ENCODE data around the gene MAGI2. TPM values are rescaled to one million over a fixed set of nuclear protein-coding genes. Genes with fewer than 3 reads are reported as not detected.

The MAGI2 gene
- total and polyA plus RNA-seq, 2 experiments from 2014 or later = 10.4 to 26.4 TPM

DNA sequence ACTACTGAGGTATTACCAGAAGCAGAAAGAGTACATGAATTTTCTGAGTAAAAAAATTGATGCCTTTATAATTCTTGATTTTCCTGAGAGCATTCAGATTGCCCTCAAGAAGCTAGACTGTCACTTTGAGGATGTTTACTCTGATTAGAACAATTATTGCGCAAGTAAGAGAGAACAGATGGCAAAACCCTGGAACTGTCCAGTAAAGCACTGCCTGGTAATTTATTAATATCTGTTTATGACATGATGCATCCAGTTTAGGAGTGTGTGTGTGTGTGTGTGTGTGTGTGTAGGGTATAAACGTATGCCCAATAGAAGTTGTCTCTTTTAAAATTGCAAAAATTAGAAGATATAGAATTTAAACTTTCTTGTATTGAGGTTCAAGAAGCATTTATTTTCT, 1275.1 kb downstream of the MAGI2 start:
- Histone ChIP-seq H3K9me2 (ENCODE audit: insufficient read depth) (no peaks in the 10 kb centered on the region; the same call in none of the 2 replicates), H3K4me1 (ENCODE audit: insufficient read depth) (peaks cover 3% of the 10 kb centered on the region; the same call in 1 of the 2 replicates), H4K20me1 (replicated peaks; ENCODE audit: insufficient read depth) (no peaks in the 10 kb centered on the region), H2AFZ (no peak overlapping the region), H3K36me3 (ENCODE audit: insufficient read depth) (no peaks in the 10 kb centered on the region), H3K4me3 (no peak overlapping the region), H3K79me2 (replicated peaks; ENCODE audit: insufficient read depth) (no peaks in the 10 kb centered on the region), H3K27ac (ENCODE audit: low read depth) (no peak overlapping the region), H3F3A (replicated peaks; ENCODE audit: low read depth) (no peaks in the 10 kb centered on the region), H3K4me2 (no peak overlapping the region), H3K27me3 (ENCODE audit: insufficient read depth) (no peaks in the 10 kb centered on the region)
- no peak overlapping the region for H3K4me3 Mint-ChIP-seq
- ATAC-seq (no peak), DNase-seq (ENCODE audit: low spot score) (no peak)
- H3K4me1 Mint-ChIP-seq = peaks cover 24% of the 10 kb centered on the region
- peaks cover 2% of the 10 kb centered on the region for H3K27me3 Mint-ChIP-seq (ENCODE audit: insufficient read depth, low read depth, poor library complexity)
- TF ChIP-seq EZH2 (IDR thresholded peaks at IDR 0.05; ENCODE audit: low read depth, unreplicated experiment) = no peak
- TF ChIP-seq, protein P1, sequence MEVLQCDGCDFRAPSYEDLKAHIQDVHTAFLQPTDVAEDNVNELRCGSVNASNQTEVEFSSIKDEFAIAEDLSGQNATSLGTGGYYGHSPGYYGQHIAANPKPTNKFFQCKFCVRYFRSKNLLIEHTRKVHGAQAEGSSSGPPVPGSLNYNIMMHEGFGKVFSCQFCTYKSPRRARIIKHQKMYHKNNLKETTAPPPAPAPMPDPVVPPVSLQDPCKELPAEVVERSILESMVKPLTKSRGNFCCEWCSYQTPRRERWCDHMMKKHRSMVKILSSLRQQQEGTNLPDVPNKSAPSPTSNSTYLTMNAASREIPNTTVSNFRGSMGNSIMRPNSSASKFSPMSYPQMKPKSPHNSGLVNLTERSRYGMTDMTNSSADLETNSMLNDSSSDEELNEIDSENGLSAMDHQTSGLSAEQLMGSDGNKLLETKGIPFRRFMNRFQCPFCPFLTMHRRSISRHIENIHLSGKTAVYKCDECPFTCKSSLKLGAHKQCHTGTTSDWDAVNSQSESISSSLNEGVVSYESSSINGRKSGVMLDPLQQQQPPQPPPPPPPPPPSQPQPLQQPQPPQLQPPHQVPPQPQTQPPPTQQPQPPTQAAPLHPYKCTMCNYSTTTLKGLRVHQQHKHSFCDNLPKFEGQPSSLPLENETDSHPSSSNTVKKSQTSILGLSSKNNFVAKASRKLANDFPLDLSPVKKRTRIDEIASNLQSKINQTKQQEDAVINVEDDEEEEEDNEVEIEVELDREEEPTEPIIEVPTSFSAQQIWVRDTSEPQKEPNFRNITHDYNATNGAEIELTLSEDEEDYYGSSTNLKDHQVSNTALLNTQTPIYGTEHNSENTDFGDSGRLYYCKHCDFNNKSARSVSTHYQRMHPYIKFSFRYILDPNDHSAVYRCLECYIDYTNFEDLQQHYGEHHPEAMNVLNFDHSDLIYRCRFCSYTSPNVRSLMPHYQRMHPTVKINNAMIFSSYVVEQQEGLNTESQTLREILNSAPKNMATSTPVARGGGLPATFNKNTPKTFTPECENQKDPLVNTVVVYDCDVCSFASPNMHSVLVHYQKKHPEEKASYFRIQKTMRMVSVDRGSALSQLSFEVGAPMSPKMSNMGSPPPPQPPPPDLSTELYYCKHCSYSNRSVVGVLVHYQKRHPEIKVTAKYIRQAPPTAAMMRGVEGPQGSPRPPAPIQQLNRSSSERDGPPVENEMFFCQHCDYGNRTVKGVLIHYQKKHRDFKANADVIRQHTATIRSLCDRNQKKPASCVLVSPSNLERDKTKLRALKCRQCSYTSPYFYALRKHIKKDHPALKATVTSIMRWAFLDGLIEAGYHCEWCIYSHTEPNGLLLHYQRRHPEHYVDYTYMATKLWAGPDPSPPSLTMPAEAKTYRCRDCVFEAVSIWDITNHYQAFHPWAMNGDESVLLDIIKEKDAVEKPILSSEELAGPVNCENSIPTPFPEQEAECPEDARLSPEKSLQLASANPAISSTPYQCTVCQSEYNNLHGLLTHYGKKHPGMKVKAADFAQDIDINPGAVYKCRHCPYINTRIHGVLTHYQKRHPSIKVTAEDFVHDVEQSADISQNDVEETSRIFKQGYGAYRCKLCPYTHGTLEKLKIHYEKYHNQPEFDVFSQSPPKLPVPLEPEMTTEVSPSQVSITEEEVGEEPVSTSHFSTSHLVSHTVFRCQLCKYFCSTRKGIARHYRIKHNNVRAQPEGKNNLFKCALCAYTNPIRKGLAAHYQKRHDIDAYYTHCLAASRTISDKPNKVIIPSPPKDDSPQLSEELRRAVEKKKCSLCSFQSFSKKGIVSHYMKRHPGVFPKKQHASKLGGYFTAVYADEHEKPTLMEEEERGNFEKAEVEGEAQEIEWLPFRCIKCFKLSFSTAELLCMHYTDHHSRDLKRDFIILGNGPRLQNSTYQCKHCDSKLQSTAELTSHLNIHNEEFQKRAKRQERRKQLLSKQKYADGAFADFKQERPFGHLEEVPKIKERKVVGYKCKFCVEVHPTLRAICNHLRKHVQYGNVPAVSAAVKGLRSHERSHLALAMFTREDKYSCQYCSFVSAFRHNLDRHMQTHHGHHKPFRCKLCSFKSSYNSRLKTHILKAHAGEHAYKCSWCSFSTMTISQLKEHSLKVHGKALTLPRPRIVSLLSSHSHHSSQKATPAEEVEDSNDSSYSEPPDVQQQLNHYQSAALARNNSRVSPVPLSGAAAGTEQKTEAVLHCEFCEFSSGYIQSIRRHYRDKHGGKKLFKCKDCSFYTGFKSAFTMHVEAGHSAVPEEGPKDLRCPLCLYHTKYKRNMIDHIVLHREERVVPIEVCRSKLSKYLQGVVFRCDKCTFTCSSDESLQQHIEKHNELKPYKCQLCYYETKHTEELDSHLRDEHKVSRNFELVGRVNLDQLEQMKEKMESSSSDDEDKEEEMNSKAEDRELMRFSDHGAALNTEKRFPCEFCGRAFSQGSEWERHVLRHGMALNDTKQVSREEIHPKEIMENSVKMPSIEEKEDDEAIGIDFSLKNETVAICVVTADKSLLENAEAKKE (CRISPR knock-in tag; IDR thresholded peaks at IDR 0.05) = no peak
- TF ChIP-seq ZNF331 (CRISPR knock-in tag; IDR thresholded peaks at IDR 0.05; ENCODE audit: low read depth) = no peak
- no peak for TF ChIP-seq ZNF114 (CRISPR knock-in tag; IDR thresholded peaks at IDR 0.05)
- TF ChIP-seq, protein P2, sequence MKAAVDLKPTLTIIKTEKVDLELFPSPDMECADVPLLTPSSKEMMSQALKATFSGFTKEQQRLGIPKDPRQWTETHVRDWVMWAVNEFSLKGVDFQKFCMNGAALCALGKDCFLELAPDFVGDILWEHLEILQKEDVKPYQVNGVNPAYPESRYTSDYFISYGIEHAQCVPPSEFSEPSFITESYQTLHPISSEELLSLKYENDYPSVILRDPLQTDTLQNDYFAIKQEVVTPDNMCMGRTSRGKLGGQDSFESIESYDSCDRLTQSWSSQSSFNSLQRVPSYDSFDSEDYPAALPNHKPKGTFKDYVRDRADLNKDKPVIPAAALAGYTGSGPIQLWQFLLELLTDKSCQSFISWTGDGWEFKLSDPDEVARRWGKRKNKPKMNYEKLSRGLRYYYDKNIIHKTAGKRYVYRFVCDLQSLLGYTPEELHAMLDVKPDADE (IDR thresholded peaks at IDR 0.05) = no peak
- TF ChIP-seq EZH2phosphoT487 (IDR thresholded peaks at IDR 0.05; ENCODE audit: unreplicated experiment) = no peak
- TF ChIP-seq POLR2AphosphoS5 (IDR thresholded peaks at IDR 0.05; ENCODE audit: low read depth) = no peak
- TF ChIP-seq NANOG (IDR thresholded peaks at IDR 0.05; ENCODE audit: borderline replicate concordance) = no peak
- TF ChIP-seq JUNB (IDR thresholded peaks at IDR 0.05; ENCODE audit: unreplicated experiment) = no peak
- TF ChIP-seq, protein P3, sequence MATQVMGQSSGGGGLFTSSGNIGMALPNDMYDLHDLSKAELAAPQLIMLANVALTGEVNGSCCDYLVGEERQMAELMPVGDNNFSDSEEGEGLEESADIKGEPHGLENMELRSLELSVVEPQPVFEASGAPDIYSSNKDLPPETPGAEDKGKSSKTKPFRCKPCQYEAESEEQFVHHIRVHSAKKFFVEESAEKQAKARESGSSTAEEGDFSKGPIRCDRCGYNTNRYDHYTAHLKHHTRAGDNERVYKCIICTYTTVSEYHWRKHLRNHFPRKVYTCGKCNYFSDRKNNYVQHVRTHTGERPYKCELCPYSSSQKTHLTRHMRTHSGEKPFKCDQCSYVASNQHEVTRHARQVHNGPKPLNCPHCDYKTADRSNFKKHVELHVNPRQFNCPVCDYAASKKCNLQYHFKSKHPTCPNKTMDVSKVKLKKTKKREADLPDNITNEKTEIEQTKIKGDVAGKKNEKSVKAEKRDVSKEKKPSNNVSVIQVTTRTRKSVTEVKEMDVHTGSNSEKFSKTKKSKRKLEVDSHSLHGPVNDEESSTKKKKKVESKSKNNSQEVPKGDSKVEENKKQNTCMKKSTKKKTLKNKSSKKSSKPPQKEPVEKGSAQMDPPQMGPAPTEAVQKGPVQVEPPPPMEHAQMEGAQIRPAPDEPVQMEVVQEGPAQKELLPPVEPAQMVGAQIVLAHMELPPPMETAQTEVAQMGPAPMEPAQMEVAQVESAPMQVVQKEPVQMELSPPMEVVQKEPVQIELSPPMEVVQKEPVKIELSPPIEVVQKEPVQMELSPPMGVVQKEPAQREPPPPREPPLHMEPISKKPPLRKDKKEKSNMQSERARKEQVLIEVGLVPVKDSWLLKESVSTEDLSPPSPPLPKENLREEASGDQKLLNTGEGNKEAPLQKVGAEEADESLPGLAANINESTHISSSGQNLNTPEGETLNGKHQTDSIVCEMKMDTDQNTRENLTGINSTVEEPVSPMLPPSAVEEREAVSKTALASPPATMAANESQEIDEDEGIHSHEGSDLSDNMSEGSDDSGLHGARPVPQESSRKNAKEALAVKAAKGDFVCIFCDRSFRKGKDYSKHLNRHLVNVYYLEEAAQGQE (IDR thresholded peaks at IDR 0.05; ENCODE audit: unreplicated experiment) = no peak
- no peak for TF ChIP-seq CREB1 (CRISPR knock-in tag; IDR thresholded peaks at IDR 0.05; ENCODE audit: low read depth)
- no peak for TF ChIP-seq STAT1 (IDR thresholded peaks at IDR 0.05; ENCODE audit: unreplicated experiment)
- TF ChIP-seq, protein P4, sequence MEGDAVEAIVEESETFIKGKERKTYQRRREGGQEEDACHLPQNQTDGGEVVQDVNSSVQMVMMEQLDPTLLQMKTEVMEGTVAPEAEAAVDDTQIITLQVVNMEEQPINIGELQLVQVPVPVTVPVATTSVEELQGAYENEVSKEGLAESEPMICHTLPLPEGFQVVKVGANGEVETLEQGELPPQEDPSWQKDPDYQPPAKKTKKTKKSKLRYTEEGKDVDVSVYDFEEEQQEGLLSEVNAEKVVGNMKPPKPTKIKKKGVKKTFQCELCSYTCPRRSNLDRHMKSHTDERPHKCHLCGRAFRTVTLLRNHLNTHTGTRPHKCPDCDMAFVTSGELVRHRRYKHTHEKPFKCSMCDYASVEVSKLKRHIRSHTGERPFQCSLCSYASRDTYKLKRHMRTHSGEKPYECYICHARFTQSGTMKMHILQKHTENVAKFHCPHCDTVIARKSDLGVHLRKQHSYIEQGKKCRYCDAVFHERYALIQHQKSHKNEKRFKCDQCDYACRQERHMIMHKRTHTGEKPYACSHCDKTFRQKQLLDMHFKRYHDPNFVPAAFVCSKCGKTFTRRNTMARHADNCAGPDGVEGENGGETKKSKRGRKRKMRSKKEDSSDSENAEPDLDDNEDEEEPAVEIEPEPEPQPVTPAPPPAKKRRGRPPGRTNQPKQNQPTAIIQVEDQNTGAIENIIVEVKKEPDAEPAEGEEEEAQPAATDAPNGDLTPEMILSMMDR (conservative IDR thresholded peaks at IDR 0.05; ENCODE audit: low read depth in 2 of 2) = no peak
- no peak overlapping the region for H3K27ac Mint-ChIP-seq
- H3K36me3 Mint-ChIP-seq (ENCODE audit: low read depth) = no peaks in the 10 kb centered on the region
- no peaks in the 10 kb centered on the region for H3K9me3 Mint-ChIP-seq
